K562 (cell line): ENCODE measurements around the gene NEK2. TPM values are rescaled to one million over a fixed set of nuclear protein-coding genes. Genes with fewer than 3 reads are reported as not detected.

Experiments used
- ATF4 ChIP-seq: fragments of 450-650 bp; formaldehyde crosslinking; IDR thresholded peaks from 2 replicates; pipeline ENCODE4 v1.4.0; 2022; ENCODE audit warnings: mild to moderate bottlenecking, moderate library complexity
- CUX1 ChIP-seq: fragments of 200-800 bp; sonication (Bioruptor generic); IDR thresholded peaks from 2 replicates; pipeline ENCODE4 v1.6.1; 2016; ENCODE audit warnings: missing genetic modification characterization, missing compliant biosample characterization
- E4F1 ChIP-seq: fragments of 250-450 bp; sonication (Bioruptor Pico); IDR thresholded peaks from 2 replicates; pipeline ENCODE4 v1.5.0; 2021; ENCODE audit warnings: mild to moderate bottlenecking, borderline replicate concordance
- GATAD2B ChIP-seq: fragments of 450-650 bp; IDR thresholded peaks from 2 replicates; pipeline ENCODE4 v1.6.1; 2017; ENCODE audit warnings: mild to moderate bottlenecking, borderline replicate concordance
- NFRKB ChIP-seq: fragments of 450-650 bp; IDR thresholded peaks from 2 replicates; pipeline ENCODE4 v1.6.1; 2016; ENCODE audit warnings: low read depth
- NFYB ChIP-seq: IDR thresholded peaks from 2 replicates; pipeline ENCODE4 v1.6.1; 2011; ENCODE audit warnings: mild to moderate bottlenecking, moderate library complexity; ENCODE audit not compliant: insufficient read length; ENCODE audit errors: extremely low read depth
- PTTG1 ChIP-seq: fragments of 450-650 bp; IDR thresholded peaks from 2 replicates; pipeline ENCODE4 v1.6.1; 2016; ENCODE audit warnings: low read depth, mild to moderate bottlenecking, missing genetic modification characterization, missing compliant biosample characterization
- SFPQ ChIP-seq: fragments of 200-400 bp; formaldehyde crosslinking; IDR thresholded peaks from 2 replicates; pipeline ENCODE4 v1.6.1; 2017; ENCODE audit warnings: mild to moderate bottlenecking, low read depth, low read length, moderate library complexity
- SLC30A9 ChIP-seq: fragments of 250-450 bp; sonication (Bioruptor Pico); IDR thresholded peaks from 2 replicates; pipeline ENCODE4 v1.8.0; 2022; ENCODE audit warnings: mild to moderate bottlenecking, moderate library complexity
- THRAP3 ChIP-seq: fragments of 450-650 bp; IDR thresholded peaks from 2 replicates; pipeline ENCODE4 v1.6.1; 2016; ENCODE audit warnings: mild to moderate bottlenecking, inconsistent platforms, borderline replicate concordance
- ZNF174 ChIP-seq: fragments of 250-450 bp; sonication (Bioruptor Pico); IDR thresholded peaks from 2 replicates; pipeline ENCODE4 v1.4.0; 2020; ENCODE audit warnings: mild to moderate bottlenecking
- ZNF239 ChIP-seq: fragments of 250-450 bp; sonication (Bioruptor Pico); IDR thresholded peaks from 2 replicates; pipeline ENCODE4 v1.4.0; 2020; ENCODE audit warnings: mild to moderate bottlenecking
- ZNF277 ChIP-seq: fragments of 250-450 bp; sonication (Bioruptor Pico); IDR thresholded peaks from 2 replicates; pipeline ENCODE4 v1.8.0; 2022; ENCODE audit warnings: inconsistent platforms, mild to moderate bottlenecking, moderate library complexity, borderline replicate concordance
- ZNF354B ChIP-seq: fragments of 250-450 bp; sonication (Bioruptor Pico); IDR thresholded peaks from 2 replicates; pipeline ENCODE4 v1.4.0; 2020
- polyA plus RNA-seq, 8 experiments: library from polyadenylated mRNA; depleted of rRNA in 4 of 8; stranded (reverse) in 5 of 8; unstranded in 3 of 8; fragments of >200 nt; fragmentation: Nextera tagmentation in 2 of 8; fragmentation: Illumina TruSeq in 1 of 8; extraction: Ambion mirVana in 2 of 8; extraction: Trizol in 1 of 8; gene quantifications; 2 replicates each; pipeline versions ENCODE4 v1.2.1 to v1.2.3, GENCODE V29; 2011 to 2014; ENCODE audit warnings: inconsistent platforms in 1 of 8, missing spikeins in 1 of 8
- total RNA-seq, 7 experiments: library from RNA; depleted of rRNA in 6 of 7; stranded (reverse); fragments of >200 nt in 6 of 7; fragmentation: Illumina TruSeq in 2 of 7; extraction: Trizol in 2 of 7; gene quantifications; 2 replicates each; pipeline versions ENCODE4 v1.2.1 to v1.2.3, GENCODE V29; 2011 to 2021; ENCODE audit warnings: low replicate concordance in 1 of 7

NEK2 gene
- total and polyA plus RNA-seq, 9 of the 15 experiments (the other 6 are each of a cell fraction or from before 2014, with no cell fraction given) = 30.0 to 74.7 (median 66.4) TPM

GRCh38 chr1:211613951-211614350 lies 61.5 kb downstream of the NEK2 start (continued):
- TF ChIP-seq E4F1 (CRISPR knock-in tag) (no peak), THRAP3 (no peak), NFYB (no peak), GATAD2B (peak; percentile 77; the same call in 1 of the 2 replicates), SLC30A9 (CRISPR knock-in tag) (no peak), ATF4 (CRISPR knock-in tag) (no peak), PTTG1 (no peak), SFPQ (no peak), NFRKB (no peak), ZNF174 (CRISPR knock-in tag) (no peak), ZNF239 (CRISPR knock-in tag) (no peak), ZNF354B (CRISPR knock-in tag) (no peak), ZNF277 (no peak), CUX1 (no peak)
